ENCODE data around the gene HTR2A.

DNA sequence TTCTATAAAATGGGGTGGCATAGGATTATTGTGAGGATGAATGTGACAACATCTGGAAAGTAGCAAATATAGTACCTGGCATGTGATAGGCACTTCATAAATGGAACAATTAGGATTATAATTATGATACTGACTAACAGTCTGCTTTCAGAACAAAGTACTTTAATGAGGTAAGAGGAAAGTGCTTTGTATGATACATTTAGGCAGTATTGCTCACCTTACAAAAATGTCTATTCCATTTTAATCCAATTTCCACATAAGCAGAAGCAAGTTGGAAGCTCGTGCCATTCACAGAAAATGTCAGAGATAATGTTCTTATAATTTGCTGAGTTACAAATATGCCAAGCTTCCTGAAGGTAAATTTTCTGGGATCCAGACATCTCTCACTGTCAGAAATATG is 16.9 kb upstream of the HTR2A start:
- TF ChIP-seq YY1 (IDR thresholded peaks at IDR 0.05; ENCODE audit: extremely low read depth, insufficient replicate concordance, low read depth, low read length) (no peak), CEBPB (IDR thresholded peaks at IDR 0.05; ENCODE audit: low read depth) (no peak), POLR2A (IDR thresholded peaks at IDR 0.05; ENCODE audit: borderline replicate concordance, extremely low read depth, insufficient read depth, insufficient read length) (no peak), SP1 (IDR thresholded peaks at IDR 0.05; ENCODE audit: low read depth) (no peak), RAD21 (IDR thresholded peaks at IDR 0.05; ENCODE audit: low read depth) (no peak), SIN3A (IDR thresholded peaks at IDR 0.05; ENCODE audit: low read depth) (no peak), ZNF274 (IDR thresholded peaks at IDR 0.05; ENCODE audit: low read depth, low read length) (no peak), JUND (IDR thresholded peaks at IDR 0.05) (no peak), POLR2AphosphoS5 (IDR thresholded peaks at IDR 0.05; ENCODE audit: low read depth, low read length) (no peak)
- TF ChIP-seq, protein P1, sequence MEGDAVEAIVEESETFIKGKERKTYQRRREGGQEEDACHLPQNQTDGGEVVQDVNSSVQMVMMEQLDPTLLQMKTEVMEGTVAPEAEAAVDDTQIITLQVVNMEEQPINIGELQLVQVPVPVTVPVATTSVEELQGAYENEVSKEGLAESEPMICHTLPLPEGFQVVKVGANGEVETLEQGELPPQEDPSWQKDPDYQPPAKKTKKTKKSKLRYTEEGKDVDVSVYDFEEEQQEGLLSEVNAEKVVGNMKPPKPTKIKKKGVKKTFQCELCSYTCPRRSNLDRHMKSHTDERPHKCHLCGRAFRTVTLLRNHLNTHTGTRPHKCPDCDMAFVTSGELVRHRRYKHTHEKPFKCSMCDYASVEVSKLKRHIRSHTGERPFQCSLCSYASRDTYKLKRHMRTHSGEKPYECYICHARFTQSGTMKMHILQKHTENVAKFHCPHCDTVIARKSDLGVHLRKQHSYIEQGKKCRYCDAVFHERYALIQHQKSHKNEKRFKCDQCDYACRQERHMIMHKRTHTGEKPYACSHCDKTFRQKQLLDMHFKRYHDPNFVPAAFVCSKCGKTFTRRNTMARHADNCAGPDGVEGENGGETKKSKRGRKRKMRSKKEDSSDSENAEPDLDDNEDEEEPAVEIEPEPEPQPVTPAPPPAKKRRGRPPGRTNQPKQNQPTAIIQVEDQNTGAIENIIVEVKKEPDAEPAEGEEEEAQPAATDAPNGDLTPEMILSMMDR (IDR thresholded peaks at IDR 0.05 in 2 of 3, conservative IDR thresholded peaks at IDR 0.05 in 1 of 3; ENCODE audit: borderline replicate concordance in 1 of 3, insufficient read depth in 1 of 3, low read depth in 2 of 3, low read length in 2 of 3), result no peak
- TF ChIP-seq, protein P2, sequence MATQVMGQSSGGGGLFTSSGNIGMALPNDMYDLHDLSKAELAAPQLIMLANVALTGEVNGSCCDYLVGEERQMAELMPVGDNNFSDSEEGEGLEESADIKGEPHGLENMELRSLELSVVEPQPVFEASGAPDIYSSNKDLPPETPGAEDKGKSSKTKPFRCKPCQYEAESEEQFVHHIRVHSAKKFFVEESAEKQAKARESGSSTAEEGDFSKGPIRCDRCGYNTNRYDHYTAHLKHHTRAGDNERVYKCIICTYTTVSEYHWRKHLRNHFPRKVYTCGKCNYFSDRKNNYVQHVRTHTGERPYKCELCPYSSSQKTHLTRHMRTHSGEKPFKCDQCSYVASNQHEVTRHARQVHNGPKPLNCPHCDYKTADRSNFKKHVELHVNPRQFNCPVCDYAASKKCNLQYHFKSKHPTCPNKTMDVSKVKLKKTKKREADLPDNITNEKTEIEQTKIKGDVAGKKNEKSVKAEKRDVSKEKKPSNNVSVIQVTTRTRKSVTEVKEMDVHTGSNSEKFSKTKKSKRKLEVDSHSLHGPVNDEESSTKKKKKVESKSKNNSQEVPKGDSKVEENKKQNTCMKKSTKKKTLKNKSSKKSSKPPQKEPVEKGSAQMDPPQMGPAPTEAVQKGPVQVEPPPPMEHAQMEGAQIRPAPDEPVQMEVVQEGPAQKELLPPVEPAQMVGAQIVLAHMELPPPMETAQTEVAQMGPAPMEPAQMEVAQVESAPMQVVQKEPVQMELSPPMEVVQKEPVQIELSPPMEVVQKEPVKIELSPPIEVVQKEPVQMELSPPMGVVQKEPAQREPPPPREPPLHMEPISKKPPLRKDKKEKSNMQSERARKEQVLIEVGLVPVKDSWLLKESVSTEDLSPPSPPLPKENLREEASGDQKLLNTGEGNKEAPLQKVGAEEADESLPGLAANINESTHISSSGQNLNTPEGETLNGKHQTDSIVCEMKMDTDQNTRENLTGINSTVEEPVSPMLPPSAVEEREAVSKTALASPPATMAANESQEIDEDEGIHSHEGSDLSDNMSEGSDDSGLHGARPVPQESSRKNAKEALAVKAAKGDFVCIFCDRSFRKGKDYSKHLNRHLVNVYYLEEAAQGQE (IDR thresholded peaks at IDR 0.05; ENCODE audit: low read depth), result no peak
- TF ChIP-seq, protein P3, sequence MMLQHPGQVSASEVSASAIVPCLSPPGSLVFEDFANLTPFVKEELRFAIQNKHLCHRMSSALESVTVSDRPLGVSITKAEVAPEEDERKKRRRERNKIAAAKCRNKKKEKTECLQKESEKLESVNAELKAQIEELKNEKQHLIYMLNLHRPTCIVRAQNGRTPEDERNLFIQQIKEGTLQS (IDR thresholded peaks at IDR 0.05), result no peak
